Colon (tissue), 2 donors: ENCODE measurements around the gene NKX1-1.

Experiments
- FAIRE-seq: peaks from 2 replicates; lab custom pipeline; 2012; peaks lifted over from hg19 to GRCh38; lab: Jason Lieb, UNC
- donor health status: control.
- donor health status: control.

Gene NKX1-1

DNA sequence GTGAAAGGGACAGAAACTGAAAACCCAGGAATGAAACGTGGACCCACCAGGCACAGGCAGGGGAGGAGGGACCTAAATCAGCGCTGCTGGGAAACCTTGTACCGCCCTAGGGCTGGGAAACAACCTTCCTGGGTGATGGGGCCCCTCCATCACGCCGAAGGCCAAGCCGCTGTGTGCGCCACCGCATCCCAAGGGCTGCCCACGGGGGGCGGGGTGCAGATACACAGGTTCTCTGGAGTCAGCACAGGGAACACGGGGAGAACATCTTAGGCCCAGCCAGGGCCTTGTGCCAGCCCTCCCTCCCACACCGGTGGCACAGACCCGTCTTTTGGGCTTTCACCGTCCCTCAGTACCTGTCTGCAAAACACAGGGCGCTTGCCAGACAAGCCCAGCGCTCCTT is 46.3 kb downstream of the NKX1-1 start:
- no peak for FAIRE-seq

DNA sequence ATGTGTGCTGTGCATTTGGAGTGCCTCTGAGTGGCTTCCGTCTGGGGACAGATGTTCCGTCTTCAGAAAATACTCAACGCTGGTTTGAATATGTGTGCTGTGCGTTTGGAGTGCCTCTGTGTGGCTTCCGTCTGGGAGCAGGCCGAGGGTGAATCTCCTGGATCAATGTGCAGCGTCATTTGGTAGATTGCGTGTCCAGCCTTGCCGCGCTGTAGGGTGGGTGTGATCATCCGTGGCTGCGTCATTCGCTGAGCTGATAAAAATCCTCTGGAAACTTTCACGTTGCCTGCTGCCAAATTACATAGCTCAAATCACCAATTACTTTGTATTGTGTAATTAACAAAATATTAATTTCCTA is 47.1 kb downstream of the NKX1-1 start:
- FAIRE-seq, result no peak

GRCh38 chr4:1358421-1359143 is 47.7 kb downstream of the NKX1-1 start:
- no peak for FAIRE-seq

DNA sequence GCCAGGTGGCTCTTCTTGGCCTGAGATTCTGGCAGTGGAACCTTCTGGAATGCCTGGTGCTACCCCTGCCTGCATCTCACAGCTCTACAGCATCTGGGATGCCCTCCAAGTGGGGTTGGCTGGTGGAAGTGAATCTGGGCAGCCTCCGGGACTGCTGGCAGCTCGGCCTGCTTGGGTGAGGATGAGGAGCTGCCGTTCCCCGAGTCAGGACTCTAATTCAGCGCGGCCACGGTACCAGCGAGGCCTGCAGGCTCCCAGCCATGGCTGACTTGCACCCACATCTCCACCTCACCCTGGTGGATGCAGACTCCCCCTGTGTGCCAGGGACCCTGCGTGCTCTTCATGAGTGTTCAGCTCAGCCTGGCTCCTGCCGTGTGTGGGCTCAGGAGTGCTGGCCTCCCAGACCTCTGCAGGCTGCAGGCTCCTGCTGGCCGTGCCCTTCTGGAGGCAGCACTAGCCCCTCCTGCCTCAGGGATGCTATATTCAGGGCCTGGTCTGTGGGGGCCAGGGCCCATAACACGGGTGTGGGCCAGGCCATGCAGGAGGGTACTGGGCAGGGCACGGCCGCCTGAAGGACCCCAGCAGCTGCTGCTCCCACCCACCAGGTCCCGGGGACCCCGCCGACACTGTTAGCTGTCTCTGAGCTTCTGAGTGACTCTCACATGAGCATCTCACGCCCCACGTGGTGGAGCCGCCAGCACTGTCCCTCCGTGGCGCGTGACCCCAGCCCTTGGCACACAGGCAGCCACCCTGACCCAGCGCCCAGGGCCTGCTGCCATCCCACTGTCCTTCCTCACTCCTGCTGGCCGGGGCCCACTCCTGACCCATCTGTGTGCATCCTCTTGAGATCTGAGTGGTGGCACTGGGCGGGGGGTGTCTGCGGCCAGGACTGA is 48.6 kb downstream of the NKX1-1 start:
- FAIRE-seq, result no peak

GRCh38 chr4:1356181-1356998 is 49.9 kb downstream of the NKX1-1 start:
- FAIRE-seq, result no peak

GRCh38 chr4:1355378-1355777 is 50.9 kb downstream of the NKX1-1 start:
- FAIRE-seq, result no peak

DNA sequence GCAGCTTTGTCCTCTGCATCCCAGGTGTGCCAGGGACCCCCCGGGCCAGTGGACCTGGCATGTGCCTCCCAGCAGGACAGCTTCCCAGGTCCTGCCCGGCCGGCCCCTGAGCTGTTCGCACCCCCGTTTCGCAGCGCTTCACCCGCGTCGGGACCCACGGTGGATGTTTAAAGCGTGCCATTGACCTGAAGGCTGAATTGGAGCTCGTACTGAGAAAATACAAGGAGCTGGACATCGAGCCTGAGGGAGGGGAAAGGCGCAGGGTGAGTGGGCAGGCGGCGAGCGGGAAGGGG is 51.3 kb downstream of the NKX1-1 start:
- no peak for FAIRE-seq

DNA sequence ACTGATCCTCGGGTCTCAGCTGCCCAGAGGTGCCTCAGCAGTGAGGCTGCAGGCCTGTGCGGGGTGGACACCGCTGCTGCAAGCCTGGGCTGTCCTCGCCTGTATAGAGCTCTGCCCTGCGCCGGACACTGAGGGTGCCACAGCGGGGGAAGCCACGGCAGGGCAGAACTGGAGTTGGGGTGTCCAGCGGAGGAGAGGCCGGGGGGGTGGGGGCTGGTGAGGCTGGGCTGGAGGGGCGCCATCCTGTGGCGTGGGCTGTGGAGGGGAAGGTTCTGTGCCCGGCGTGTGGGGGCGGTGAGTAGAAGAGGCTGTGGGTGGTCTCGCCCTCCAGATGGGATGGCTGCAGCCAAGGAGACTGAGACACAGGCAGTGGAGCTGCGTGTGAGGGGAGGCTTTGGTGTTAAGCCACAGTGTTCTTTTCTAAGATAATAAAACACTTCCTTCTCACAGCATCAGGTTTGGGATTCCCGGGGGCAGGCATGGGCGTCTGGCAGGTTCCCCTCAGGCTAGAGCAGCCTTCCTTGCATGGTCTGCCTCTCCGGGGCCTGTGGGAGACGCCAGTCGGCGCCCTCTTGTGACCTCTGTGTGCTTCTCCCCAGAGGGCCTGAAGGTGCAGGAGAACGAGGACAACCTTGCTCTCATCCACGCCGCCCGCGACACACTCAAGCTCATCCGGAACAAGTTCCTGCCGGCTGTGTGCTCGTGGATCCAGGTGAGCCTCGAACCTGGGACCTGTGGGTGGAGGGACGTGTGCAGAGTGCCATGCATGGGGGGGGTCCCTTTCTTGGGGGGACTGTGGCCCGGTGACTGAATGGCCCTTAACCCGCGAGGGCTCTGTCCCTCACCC is 51.9 kb downstream of the NKX1-1 start:
- FAIRE-seq, result no peak

DNA sequence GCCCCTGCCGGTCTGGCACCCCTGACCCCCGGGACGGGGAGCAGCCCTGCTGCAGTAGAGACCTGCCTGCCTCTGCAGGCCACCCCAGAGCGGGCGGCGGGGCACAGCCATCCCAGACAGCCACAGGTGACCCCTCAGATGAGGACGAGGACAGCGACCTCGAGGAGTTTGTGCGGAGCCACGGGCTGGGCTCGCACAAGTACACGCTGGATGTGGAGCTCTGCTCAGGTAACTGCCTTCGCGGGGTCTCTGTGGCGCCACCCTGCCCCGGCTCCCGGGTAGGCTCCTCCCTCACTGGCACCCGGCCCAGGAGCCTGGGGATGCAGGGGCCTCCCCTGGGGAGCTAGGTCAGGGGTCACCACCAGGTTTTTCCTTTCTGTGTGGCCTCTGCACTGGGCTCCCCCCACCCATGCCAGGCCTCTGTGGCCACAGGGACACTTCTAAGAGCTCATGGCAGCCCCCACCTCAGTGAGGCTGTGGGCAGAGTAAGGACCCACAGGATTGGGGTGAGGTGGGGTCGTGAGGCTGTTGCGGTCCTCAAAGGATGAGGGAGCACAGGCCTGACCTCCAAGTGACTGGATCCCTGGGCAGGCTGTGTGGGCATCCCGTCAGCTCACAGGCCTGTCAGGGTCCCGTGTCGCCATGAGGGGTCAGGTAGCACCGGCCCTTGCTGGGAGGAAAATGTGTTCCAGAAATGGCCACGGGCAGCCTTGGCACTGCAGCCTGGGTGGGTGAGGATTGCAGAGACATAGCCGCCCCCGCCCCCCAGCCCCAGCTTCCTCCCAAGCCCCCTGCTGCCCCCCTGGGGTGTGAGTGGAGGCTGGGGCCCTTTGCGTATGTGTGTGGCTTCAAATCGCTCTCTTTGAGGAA is 52.8 kb downstream of the NKX1-1 start:
- no peak for FAIRE-seq
